ENCODE results near the gene BRD7.

BRD7 gene

DNA sequence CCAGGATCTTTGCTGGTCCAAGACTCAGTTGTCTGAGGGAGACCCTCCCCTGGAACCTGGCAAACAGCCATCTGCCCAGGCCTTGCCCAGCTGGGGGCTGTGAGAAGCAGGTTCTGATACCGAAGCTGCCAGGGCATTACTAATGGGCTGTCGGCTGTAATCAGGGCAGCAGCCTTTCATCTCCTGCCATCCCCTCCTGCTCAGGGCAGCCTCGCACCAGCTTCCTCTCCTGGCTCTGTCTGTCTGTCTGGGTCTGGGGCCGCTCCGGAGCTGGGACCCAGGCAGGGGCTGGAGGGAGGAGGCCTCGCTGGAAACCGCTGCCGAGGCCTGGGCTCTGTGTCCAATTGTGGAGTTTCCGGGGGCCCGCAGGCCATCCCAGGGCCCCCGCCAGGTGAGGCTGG is 21.6 kb upstream of the BRD7 start:
- in situ Hi-C loops (cut with MboI; ENCODE audit: low sequenced_read_pairs), result no loop called here

DNA sequence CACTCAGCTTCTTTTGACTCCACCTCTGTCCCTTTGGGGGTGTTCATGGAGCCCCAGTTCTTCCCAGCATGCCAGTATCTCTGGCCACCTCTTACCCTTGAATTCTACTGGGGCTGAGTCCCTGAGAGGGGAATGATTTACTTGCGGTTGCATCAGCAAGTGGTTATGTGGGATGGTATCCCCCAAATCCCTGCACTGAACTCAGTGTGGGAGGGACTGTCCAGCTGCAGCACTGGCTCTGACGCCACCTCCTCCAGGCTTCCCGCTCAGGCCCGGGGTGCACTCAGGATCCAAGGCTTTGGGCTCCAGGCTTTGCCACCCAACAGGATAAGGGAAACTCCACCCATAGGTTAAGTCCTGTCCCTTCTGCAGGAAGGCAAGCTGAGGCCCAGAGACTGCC is 21.1 kb upstream of the BRD7 start:
- in situ Hi-C loops (cut with MboI; ENCODE audit: low sequenced_read_pairs), result no loop called here

DNA sequence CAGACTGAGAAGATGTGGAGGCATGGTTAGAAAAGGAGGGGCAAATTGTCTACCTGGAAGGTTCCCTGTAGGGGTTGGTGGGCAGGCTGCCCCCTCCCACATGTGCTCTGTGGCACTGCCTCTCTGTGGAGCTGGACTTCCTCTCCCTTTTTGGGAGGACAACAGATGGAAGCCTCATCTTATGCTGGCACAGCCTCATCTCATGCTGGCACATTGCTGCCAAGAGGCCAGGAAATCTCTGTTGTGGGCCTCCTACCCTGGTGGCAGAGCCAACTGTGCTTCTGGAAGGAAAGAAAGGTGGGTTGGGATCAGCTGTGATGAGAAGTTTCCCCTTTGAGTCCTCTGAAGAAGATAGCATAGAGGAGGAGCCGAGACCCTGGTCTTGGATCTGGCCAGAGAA is 19.7 kb upstream of the BRD7 start:
- in situ Hi-C loops (cut with MboI; ENCODE audit: low sequenced_read_pairs), result no loop called here

DNA sequence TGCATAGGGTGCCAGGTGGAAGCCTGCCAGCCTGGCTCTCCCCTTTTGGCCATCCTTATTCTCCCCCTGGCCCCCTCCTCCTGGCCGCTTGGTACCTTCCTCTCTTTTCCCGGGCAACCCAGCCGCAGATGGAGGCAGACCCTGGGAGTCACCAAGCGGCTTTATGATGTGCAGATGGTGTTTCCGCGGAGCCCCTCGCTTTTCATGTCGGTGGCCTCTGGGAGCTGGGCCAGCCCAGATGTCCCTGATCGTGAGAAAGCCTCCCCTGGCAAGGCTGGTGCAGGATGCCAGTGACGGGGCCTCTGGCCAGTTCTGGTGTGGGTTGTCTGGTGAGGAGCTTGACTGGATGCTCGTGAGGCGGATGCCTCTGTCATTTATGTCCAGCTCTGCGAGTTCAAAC is 18.0 kb upstream of the BRD7 start:
- in situ Hi-C loops (cut with MboI; ENCODE audit: low sequenced_read_pairs), result no loop called here

DNA sequence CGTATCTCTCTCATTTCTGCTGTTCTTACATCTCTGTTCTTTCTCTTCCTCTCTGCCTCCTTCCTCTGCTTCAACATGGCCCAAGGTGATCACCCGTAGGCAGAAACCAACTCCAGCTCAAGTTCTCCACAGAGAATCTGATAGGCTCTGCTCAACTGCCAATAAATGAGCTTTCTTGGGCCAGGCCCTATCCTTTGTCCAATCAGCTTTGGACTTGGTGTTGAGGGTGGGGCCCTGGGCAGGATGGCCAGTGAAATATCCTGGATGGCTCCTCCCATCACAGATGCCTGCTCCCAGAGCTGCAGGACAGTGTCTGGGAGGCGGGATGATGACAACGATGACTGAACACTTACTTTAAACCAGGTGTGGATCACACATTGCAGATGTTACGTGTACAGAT is 17.4 kb upstream of the BRD7 start:
- in situ Hi-C loops (cut with MboI; ENCODE audit: low sequenced_read_pairs), result no loop called here

DNA sequence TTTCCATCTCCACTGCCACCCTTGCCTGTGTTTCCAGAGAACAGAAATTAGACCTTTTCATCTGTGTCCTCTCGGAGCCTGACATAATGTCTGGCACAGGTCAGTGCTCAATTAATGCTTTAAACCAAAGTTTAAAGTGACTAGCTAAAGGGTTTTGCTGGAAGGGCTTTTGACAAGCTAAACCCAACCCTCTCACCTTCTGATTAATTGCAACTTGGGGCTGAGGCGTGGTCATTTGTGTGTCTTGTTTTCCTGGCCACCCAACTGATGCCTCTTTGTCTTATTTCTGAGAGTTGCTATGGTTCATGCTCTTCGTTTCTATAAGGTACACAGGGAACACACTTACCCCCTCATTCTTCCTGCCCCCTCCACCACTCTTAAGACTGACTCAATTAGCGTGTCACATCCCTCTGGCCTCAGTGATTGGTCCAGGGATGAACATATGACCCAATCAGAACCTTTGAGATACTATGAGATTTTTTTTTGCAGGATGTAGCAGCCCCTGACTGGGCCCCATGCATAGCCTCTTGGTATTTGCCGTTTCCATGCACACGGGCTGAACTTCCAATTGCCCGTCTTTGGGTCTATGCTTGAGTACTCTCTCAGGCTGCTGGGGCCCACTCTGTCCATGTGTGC is 15.8 kb upstream of the BRD7 start:
- in situ Hi-C loops (cut with MboI; ENCODE audit: low sequenced_read_pairs), result no loop called here

DNA sequence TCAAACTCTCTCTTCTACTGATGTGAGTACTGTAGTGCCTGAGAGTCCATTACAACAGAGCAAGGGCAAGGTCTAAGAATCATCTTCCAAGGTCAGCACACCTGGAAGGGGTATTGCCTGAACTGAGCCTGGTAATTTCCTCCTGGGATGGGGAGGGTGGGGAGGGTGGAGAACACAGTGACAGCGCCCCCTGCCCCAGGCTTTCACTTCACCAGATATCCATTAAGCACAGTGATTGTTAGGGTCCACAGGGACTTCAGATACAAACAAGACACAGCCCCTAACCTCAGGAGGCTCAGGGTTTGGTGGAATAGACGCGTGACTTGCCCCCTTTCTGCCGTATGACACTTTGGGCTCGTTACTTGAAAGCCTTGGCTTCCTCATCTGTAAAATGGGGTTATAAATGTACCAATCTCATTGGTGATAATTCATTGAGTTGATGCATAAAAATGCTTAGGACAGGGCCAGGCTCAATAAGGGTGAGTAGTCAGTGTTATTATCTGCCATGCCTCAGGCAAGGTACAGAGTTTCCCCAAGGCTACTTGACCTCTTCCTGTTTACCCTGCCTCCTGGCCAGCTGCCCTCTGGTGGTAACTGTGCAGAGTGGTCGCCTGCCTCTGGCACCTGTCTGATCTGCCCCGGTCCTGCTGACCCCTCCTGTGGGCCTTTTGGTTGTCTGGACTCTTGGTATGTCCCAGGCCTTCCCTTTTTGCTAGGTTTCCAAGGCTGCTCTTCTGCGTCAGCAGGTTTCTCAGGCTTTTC is 13.1 kb upstream of the BRD7 start:
- in situ Hi-C loops (cut with MboI; ENCODE audit: low sequenced_read_pairs), result no loop called here

DNA sequence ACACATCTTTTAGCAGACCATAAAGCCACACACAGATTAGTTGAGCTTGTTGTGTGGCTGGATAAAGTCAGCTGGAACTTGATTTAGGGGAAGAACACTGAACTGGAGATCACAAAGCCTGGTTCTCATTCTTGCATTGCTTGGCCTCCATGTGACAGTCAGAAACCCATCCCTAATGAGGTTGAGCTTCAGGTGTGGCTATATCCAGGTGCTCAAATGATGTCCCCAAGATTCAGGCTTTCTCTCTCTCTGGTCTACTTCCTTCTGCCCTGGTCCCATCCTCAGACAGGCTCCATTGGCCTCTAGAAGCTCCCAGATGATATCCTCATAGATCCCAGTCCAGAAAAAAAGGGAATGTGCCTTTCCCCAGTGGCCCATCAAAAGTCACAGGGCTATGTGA is 9.6 kb upstream of the BRD7 start:
- in situ Hi-C loops (cut with MboI; ENCODE audit: low sequenced_read_pairs), result no loop called here

DNA sequence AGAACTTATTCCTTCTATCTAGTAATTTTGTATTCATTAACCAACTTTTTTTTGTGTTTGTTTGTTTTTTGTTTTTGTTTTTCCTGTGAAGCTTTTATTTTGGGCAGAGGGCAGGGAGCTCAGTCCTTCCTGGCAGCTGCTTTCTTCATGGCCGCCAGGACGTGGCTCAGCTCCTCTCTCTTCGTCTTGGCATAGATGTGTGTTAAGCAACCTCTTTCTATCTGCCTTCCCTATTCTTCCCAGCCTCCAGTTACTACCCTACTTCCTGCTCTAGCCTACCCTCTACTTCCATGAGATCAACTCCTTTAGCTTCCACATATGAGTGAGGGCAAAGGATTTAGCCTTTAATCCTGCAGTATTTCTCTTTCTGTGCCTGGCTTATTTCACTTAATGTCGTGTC is 8.2 kb upstream of the BRD7 start:
- in situ Hi-C loops (cut with MboI; ENCODE audit: low sequenced_read_pairs), result no loop called here

DNA sequence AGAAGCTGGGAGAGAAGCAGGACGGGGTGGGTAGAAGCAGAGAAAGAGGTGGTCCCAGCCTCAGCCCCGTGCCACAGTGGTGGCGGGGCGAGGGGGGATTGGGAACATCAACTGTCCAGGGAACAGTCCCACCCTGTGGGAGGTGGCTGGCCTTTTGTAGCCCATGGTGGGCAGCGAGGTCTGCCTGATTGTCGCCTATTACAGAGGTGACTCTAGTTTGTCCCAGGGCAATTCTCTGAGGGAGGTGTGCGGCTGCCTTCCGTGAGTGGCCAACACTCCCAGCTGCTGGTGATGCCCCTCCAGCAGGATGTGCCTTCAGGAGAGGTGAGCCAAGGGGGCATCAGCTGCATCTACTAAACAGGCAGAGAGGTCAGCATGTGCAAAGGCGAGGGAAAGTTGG is 5.0 kb upstream of the BRD7 start:
- in situ Hi-C loops (cut with MboI; ENCODE audit: low sequenced_read_pairs), result loop anchor here (25.0 kb wide), 1 partner anchor 289 kb away; no protein-coding TSS in a partner anchor

DNA sequence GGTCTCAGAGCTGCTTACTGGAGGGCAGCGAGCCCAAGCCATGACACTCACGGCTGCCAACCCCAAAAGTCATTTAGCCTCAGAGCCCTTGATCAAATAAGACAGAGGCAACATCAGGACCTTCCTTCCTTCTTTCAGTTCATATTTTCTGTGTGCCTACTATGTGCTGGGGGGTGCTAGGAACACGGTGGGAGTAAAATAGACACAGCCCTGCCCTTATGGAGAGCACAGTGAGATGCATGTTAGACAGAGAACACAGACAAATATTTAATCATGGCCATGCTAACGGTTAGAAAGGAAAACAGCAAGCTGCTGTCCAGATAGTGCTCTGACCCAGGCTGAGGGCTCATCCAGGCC is 4.5 kb upstream of the BRD7 start:
- in situ Hi-C loops (cut with MboI; ENCODE audit: low sequenced_read_pairs), result loop anchor here (25.0 kb wide), 1 partner anchor 289 kb away; no protein-coding TSS in a partner anchor

DNA sequence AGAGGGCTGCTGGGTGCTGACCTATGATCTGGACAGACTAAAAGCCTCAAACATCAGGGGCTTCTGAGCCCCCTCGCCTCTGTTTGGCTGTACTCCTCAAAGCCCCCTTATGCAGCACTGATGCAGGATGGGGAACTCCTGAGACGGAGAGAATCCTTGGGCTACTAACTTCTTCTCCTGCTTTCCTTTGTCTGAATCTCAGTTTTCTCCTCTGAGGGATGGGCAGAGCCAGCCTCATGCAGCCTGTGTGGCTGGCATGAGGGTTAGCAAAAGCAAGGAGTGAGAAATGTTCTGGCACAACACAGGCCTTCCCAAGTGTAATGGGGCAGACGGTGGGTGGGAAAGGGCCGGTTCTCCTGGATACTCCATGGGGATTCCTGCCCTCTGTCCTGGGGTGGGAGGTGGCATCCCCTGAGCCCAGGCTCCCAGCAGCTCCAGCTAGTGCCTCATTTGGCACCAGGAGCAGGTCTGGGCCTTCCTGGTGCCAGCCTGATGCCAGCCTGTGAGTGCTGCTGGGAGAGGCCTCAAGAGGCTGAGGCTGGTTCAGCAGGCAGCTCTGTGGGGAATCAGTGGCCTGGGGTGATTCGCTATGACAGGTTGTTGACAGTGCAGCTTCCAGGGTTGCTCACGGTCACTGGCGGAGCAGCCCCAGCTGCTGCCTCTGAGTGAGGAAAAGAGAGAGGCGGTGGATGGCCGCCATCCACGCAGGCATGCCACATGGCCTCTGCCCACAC is 4.0 kb upstream of the BRD7 start:
- in situ Hi-C loops (cut with MboI; ENCODE audit: low sequenced_read_pairs), result loop anchor here (25.0 kb wide), 1 partner anchor 290 kb away; no protein-coding TSS in a partner anchor

DNA sequence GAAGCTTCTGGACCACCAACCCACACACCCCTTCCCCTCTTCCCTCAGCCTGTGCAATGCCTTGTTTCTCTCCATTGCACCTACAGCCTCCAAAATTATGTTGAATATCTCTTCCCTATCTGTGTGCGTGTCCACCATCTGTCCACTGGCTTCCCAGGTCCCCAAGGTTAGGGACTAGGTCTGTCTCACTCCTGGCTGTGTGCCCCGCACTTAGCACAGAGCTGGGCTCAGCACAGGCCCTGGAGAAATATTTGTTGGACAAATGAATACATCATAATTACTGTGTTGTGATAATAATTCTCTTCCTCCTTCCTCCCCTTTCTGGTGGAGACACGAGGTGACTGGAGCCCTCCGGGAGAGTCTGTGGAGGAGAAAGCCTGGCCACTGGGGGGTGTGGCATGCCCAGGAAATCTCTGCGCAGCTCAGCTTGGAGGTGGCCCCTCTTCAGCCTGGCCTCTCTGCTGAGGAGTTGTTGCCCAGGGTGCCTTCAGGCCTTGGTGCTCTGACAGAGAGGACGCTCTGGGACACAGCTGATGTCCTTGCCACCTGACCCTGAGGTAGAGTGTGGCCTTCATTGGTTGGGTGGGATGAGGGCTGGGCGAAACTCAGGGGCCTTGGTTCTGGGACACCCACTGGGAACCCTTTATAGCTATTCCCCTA is 3.3 kb upstream of the BRD7 start:
- in situ Hi-C loops (cut with MboI; ENCODE audit: low sequenced_read_pairs), result loop anchor here (25.0 kb wide), 1 partner anchor 290 kb away; no protein-coding TSS in a partner anchor

DNA sequence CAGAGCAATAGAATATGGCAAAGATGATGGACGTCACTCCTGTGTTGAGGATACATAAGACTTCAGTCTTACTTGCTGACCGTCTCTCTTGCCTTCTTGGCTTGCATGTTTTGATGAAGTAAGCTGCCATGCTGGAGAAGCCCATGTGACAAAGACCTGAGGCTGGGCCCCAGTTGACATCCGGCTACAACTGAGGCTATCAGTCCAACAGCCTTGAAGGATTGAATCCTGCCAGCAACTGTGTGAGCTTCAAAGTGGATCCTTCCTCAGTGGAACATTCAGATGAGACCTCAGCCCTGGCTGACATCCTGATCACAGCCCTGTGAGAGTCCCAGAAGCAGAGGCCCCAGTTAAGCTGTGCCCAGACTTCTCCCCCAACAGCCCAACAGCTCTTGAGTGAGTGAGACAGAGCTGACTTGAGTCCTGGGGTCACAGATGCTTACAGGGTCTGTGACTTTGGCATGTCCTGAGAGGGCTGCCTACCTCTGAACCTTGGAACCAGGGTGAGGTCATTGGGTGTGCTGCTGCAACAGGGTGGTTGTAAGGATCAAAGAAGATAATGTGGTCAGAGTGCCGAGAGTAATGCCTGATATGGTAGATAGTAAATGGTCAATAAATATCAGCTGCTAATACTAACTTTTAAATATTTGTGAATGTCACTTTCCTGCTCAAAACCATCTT is 2.4 kb upstream of the BRD7 start:
- in situ Hi-C loops (cut with MboI; ENCODE audit: low sequenced_read_pairs), result loop anchor here (25.0 kb wide), 1 partner anchor 291 kb away; no protein-coding TSS in a partner anchor

DNA sequence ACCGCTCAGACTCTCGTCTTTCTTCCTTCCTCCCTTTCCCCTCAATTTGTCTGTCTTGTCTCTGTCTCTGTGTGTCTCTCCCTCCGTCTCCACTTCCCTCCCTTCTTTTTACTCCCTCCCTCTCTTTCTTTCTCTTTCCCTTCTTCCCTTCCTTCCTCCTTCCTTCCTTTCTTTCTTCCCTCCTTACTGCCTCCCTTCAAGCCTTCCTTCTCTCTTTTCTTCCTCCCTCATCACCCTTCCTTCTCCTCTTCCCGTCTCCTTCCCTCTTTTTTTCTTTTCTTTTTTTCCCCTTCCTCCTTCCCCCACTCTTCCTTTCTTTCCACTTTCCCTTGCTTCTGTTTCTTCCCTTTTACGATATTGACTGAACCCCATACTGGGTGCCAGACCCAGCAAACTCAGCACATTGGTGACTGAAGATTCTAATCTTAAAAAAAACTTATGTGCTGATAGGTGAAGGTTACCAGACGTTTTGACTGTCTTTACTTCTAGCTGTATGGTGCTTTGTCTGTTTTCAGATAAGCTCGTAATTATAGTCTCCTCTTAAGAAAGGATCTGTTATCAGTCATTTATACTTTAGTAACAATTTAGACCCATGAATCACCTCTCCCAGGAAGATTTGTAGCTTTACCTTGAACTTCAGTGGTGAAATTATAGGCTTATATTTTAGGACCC is 481 bp upstream of the BRD7 start:
- in situ Hi-C loops (cut with MboI; ENCODE audit: low sequenced_read_pairs), result loop anchor here (25.0 kb wide), 1 partner anchor 293 kb away; no protein-coding TSS in a partner anchor

DNA sequence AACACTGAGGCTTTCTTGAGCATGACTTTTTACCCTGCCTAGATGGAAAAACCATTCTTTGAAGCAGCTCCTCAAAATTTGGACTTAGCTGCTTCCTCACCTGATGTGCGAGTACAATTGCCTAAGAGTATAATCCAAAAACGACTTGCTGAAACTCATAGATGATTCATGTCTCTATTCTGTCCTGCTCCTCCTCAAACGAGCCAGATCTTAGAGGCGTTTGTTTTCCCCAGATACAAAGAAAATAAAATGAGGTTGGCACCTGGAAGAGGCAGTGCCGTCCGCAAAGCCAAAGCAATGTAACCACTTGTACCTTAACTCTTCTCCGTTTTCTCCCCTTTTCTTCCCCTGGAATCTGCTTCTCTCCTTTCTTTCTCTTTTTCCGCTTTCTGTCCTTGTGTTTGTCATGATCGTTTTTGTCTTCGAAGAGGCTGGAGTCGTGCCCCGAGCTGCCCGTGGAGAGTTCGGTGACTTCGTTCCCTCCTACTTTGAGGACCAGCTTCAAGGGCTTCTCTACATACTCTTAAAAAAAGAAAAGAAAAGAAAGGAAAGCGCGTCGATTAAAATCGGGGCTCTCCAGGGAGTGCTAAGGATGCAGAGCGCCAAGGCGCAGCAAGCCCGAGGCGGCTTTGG is 895 bp downstream of the BRD7 start:
- in situ Hi-C loops (cut with MboI; ENCODE audit: low sequenced_read_pairs), result loop anchor here (25.0 kb wide), 1 partner anchor 294 kb away; no protein-coding TSS in a partner anchor

DNA sequence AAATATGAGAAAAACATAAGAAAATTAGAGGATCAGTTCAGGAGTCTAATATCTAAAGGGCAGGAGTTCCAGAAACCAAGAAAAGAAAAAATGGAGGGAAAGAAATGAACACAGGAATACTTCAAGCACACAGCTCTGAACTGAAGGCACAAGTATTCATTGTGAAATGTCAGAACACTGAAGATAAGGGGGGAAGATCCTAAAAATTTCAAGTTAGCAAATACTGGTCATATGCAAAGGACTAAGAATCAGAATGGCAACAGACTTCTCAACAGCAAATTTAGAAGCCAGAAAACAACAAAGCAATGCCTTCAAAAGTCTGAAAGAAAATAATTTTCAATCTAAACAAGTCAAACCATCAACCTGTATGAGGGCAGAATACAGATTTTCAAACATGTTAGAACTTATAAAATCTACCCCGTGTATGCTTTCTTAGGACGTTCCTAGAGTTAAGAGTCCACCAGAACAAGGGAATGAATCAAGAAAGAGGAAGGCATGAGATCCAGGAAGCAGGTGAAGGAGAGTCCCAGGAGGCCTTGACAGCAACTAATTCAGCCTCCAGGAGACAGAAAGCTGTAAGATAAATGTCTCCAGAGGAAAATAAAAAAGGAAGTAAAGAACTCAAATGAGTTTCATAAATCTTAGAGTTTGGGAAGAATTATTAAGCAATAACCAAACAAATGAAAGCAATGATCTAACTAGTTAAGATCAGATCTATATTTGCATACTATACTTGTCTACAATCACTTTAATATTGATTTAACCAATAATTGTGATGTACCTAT is 2.8 kb downstream of the BRD7 start:
- in situ Hi-C loops (cut with MboI; ENCODE audit: low sequenced_read_pairs), result loop anchor here (25.0 kb wide), 1 partner anchor 296 kb away; no protein-coding TSS in a partner anchor

DNA sequence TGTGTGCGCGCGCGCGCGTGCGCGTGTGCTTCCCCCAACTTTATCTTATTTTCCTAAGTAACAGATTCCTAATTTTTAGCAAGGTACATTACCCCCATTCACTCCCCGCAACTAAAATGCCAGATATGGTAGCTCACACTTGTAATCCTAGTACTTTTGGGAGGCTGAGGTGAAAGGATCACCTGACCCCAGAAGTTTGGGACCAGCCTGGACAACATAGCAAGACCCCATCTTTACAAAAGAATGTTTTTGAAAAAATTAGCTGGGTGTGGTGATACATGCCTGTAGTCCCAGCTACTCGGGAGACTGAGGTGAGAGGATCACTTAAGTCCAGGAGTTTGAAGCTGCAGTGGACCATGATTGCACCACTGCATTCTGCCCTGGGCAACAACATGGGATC is 5.1 kb downstream of the BRD7 start:
- in situ Hi-C loops (cut with MboI; ENCODE audit: low sequenced_read_pairs), result loop anchor here (25.0 kb wide), 1 partner anchor 299 kb away; no protein-coding TSS in a partner anchor

DNA sequence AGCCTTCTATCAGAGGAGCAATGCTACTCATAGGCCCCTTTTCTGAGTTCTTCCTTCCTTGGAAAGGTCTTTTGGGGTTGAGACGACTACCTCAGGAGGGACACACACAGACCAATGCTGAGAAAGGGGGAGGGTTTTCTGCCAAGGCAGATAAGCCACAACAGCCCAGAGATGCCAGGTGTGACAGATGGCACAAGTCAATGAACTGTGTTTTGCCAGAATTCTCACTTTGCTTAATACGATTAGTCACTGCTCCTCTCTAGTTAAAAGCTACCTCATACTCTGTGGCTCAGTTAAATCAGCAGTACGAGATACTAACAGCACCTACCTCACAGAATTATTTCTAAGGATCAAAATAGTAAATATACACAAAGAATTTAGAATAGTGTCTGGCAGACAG is 8.0 kb downstream of the BRD7 start:
- in situ Hi-C loops (cut with MboI; ENCODE audit: low sequenced_read_pairs), result loop anchor here (25.0 kb wide), 1 partner anchor 302 kb away; no protein-coding TSS in a partner anchor
